Ovary (tissue), 3 donors: ENCODE data around the gene RPN2.

Source experiments
- CTCF ChIP-seq, 3 donors: fragments of 450-650 bp in 2 of 3; fragments of 200-600 bp in 1 of 3; IDR thresholded peaks; one replicate each; pipeline versions ENCODE4 v1.5.1 to v1.8.0; 2016 to 2022; ENCODE audit warnings: antibody characterized with exemption in 3 of 3, mild to moderate bottlenecking in 1 of 3
- POLR2A ChIP-seq: fragments of 450-650 bp; IDR thresholded peaks from one replicate; pipeline ENCODE4 v1.6.1; 2017; ENCODE audit warnings: antibody characterized with exemption, mild to moderate bottlenecking, moderate library complexity
- donor health status: DM: no; HTN: no; CAD: no.

GRCh38 chr20:37161830-37162549 lies 17.1 kb upstream of the RPN2 start:
- TF ChIP-seq CTCF (IDR thresholded peaks at IDR 0.05) (no peak), POLR2A (no peak)
